ENCODE results near the gene REC8. TPM values are rescaled to one million over a fixed set of nuclear protein-coding genes. Genes with fewer than 3 reads are reported as not detected.

REC8 gene
- total RNA-seq, 1 experiment from 2014 or later: 58.0 TPM

DNA sequence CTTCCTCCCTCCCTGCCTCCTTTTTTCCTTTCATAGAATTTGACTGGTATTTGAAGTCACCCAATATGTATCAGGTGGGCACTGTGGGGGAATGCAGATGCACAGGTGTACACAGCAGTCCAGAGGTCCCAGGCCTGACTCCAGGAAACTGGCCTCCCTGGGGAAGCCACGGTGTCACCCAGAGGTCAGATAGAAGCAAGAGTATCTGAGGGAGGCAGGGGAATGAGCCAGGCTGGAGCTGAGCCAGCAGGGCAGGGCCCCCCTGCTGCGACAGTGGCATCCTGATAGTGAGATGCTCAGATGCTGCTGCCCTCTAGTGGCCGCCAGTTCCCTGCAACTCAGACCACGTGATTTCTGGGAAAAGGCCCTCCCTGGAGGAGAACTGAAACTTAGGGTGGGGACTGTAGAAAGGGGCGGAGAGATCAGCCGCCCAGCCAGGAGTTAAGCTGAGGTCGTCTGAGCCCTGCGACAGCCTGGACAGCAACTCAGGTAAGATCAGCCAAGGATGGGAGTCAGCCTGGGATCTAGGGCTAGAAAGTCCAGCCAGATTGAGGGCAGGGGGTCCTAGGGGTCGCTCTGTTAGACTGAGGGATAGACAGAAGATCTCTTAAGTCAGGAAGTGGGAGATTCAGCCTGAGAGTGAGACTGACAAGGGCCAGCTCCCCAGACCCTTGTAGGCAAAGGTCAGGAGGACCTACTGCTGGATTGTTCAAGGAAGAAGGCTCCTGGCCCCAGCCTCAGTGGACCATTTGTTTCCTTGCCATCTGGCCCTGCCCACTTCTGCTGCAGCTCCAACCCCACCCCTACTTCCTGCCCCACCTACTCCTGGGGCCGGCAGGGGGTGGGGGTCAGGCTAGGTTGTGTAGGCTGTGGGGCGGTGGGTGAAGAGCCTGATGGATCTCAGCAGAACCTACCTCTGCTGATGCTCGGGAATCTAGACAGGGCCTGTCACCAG is 10.8 kb upstream of the REC8 start, which contains the start of gene IRF9:
Gene IRF9 (plus strand): TSS at position 416 of the 955 bp plus-strand sequence. CDS start 880 bp downstream, outside the sequence.
- Histone ChIP-seq H2BK120ac (ENCODE audit: low read depth, low read length, poor library complexity, severe bottlenecking) (no peak within 1 kb of the TSS), H2AK5ac (ENCODE audit: insufficient read length, low read length) (no peak within 1 kb of the TSS), H3K4ac (ENCODE audit: low read depth, low read length) (no peak within 1 kb of the TSS), H2AFZ (ENCODE audit: low read length) (no peak within 1 kb of the TSS), H3K4me1 (ENCODE audit: insufficient read depth, low read length) (no peaks in the 10 kb centered on the region), H3K9me3 (ENCODE audit: control insufficient read depth, low read depth, low read length) (no peaks in the 10 kb centered on the region), H3K23ac (ENCODE audit: insufficient read length, low read depth, low read length) (no peak within 1 kb of the TSS), H3K27ac (ENCODE audit: insufficient read length, low read depth, low read length) (no peak within 1 kb of the TSS), H3K27me3 (ENCODE audit: insufficient read depth, low read length) (no peaks in the 10 kb centered on the region), H2BK5ac (ENCODE audit: insufficient read length, low read length) (no peak within 1 kb of the TSS), H3T11ph (ENCODE audit: low read length) (no peak within 1 kb of the TSS), H2BK12ac (ENCODE audit: insufficient read length, low read depth, low read length) (no peak within 1 kb of the TSS), H4K91ac (ENCODE audit: insufficient read length, low read depth, low read length) (no peak within 1 kb of the TSS), H4K20me1 (ENCODE audit: control insufficient read depth, insufficient read depth, insufficient read length) (no peaks in the 10 kb centered on the region), H2BK20ac (ENCODE audit: low read depth, low read length, poor library complexity, severe bottlenecking) (no peak within 1 kb of the TSS), H3K23me2 (ENCODE audit: insufficient read length, low read depth, low read length, poor library complexity, severe bottlenecking) (no peaks in the 10 kb centered on the region), H3K79me2 (ENCODE audit: insufficient read depth, low read length) (no peaks in the 10 kb centered on the region), H3K18ac (ENCODE audit: insufficient read length, low read depth, low read length) (no peak within 1 kb of the TSS), H3K56ac (ENCODE audit: insufficient read length, low read depth, low read length) (no peak within 1 kb of the TSS), H4K5ac (ENCODE audit: insufficient read length, low read depth, low read length) (no peak within 1 kb of the TSS), H3K4me2 (ENCODE audit: insufficient read depth, insufficient read length, low read length) (peak within 1 kb of the TSS; percentile 31), H3K79me1 (ENCODE audit: insufficient read depth, low read depth, low read length, poor library complexity, severe bottlenecking) (no peaks in the 10 kb centered on the region), H3K9ac (ENCODE audit: extremely low read depth, insufficient read length, low read length) (no peak within 1 kb of the TSS), H4K8ac (replicated peaks; ENCODE audit: insufficient read length, low read depth, low read length) (no peak within 1 kb of the TSS), H2BK15ac (ENCODE audit: low read depth, low read length) (no peak within 1 kb of the TSS), H3K14ac (ENCODE audit: insufficient read depth, low read length) (0 out of 2 replicates have a peak within 1 kb of the TSS, but pooled peaks have one; percentile 30)
- Mint-ChIP-seq H3K4me3 (peak within 1 kb of the TSS; percentile 61 to 80), H3K36me3 (ENCODE audit: insufficient read depth in 1 of 3, low read depth in 3 of 3) (peaks cover 21 to 65% (median 54%) of the 10 kb centered on the region in 3 experiments), H3K9me3 (no peaks in the 10 kb centered on the region), H3K4me1 (peaks cover 11 to 13% of the 10 kb centered on the region in 2 experiments), H3K27ac (peak within 1 kb of the TSS; percentile 71 to 96 (median 81)), H3K27me3 (ENCODE audit: low read depth) (no peaks in the 10 kb centered on the region; the same call in 1 of the 2 replicates)
- TF ChIP-seq, protein P1, sequence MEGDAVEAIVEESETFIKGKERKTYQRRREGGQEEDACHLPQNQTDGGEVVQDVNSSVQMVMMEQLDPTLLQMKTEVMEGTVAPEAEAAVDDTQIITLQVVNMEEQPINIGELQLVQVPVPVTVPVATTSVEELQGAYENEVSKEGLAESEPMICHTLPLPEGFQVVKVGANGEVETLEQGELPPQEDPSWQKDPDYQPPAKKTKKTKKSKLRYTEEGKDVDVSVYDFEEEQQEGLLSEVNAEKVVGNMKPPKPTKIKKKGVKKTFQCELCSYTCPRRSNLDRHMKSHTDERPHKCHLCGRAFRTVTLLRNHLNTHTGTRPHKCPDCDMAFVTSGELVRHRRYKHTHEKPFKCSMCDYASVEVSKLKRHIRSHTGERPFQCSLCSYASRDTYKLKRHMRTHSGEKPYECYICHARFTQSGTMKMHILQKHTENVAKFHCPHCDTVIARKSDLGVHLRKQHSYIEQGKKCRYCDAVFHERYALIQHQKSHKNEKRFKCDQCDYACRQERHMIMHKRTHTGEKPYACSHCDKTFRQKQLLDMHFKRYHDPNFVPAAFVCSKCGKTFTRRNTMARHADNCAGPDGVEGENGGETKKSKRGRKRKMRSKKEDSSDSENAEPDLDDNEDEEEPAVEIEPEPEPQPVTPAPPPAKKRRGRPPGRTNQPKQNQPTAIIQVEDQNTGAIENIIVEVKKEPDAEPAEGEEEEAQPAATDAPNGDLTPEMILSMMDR (conservative IDR thresholded peaks at IDR 0.05): peak; percentile 96
- DNase-seq: peak; percentile 97
- no CpG with 5 or more reads among the region's 12 CpGs for WGBS (ENCODE audit: extremely low coverage, insufficient read length, low lambda C conversion rate)
